GM18499 (cell line): ENCODE data around the gene BCL11A.

Experiments
- ATAC-seq: cut with Tn5 transposase; IDR thresholded peaks from one replicate; pipeline ENCODE4 v1.9.1; 2021; ENCODE audit warnings: moderate number of reproducible peaks; ENCODE audit not compliant: insufficient read depth, unreplicated experiment

BCL11A gene

GRCh38 chr2:60490848-60491247 lies 62.6 kb downstream of the BCL11A start:
- no peak for ATAC-seq

- no peak for ATAC-seq
Observed at GRCh38 chr2:60490441-60490840, 63.0 kb downstream of the BCL11A start.

GRCh38 chr2:60489289-60489688 lies 64.2 kb downstream of the BCL11A start:
- no peak for ATAC-seq

- ATAC-seq: peak; percentile 75
Observed at GRCh38 chr2:60488291-60488690, 65.2 kb downstream of the BCL11A start.

- ATAC-seq: no peak
Observed at GRCh38 chr2:60487174-60487573, 66.3 kb downstream of the BCL11A start.

- no peak for ATAC-seq
Observed at GRCh38 chr2:60486551-60486950, 66.9 kb downstream of the BCL11A start.

- no peak for ATAC-seq
Observed at GRCh38 chr2:60486067-60486466, 67.4 kb downstream of the BCL11A start.

GRCh38 chr2:60485550-60485949 lies 67.9 kb downstream of the BCL11A start:
- ATAC-seq: no peak

GRCh38 chr2:60485055-60485454 lies 68.4 kb downstream of the BCL11A start:
- ATAC-seq: no peak

- no peak for ATAC-seq
Observed at GRCh38 chr2:60484133-60484645, 69.3 kb downstream of the BCL11A start.

- no peak for ATAC-seq
Observed at GRCh38 chr2:60483401-60483800, 70.1 kb downstream of the BCL11A start.

- ATAC-seq: no peak
Observed at GRCh38 chr2:60482222-60482621, 71.2 kb downstream of the BCL11A start.

GRCh38 chr2:60481257-60481656 lies 72.2 kb downstream of the BCL11A start:
- ATAC-seq: no peak

GRCh38 chr2:60480089-60480773 lies 73.2 kb downstream of the BCL11A start:
- ATAC-seq: no peak

GRCh38 chr2:60479226-60480088 lies 74.0 kb downstream of the BCL11A start:
- ATAC-seq: no peak

- ATAC-seq: no peak
Observed at GRCh38 chr2:60478660-60479059, 74.8 kb downstream of the BCL11A start.

GRCh38 chr2:60476206-60476954 lies 77.1 kb downstream of the BCL11A start:
- ATAC-seq: no peak

- no peak for ATAC-seq
Observed at GRCh38 chr2:60475123-60475830, 78.2 kb downstream of the BCL11A start.

- no peak for ATAC-seq
Observed at GRCh38 chr2:60474301-60474700, 79.2 kb downstream of the BCL11A start.

- no peak for ATAC-seq
Observed at GRCh38 chr2:60473546-60473945, 79.9 kb downstream of the BCL11A start.
